ENCODE measurements around the gene FN3K.

GRCh38 chr17:82767041-82767754 lies 31.8 kb downstream of the FN3K start:
- TF ChIP-seq GATA3 (IDR thresholded peaks at IDR 0.05; ENCODE audit: low read depth, low read length) (no peak), GATA2 (IDR thresholded peaks at IDR 0.05; ENCODE audit: low read depth, low read length) (no peak)
